Subcutaneous adipose tissue (tissue), 4 donors: ENCODE data around the gene FRS3. TPM values are rescaled to one million over a fixed set of nuclear protein-coding genes. Genes with fewer than 3 reads are reported as not detected.

Source experiments
- CTCF ChIP-seq: fragments of 450-650 bp; IDR thresholded peaks from one replicate; pipeline ENCODE4 v1.5.1; 2016; ENCODE audit warnings: low read depth, mild to moderate bottlenecking, control low read depth, antibody characterized with exemption, moderate library complexity
- total RNA-seq, 4 donors: library from RNA; depleted of rRNA; stranded (reverse); fragments of >200 nt; gene quantifications; one replicate each; pipeline ENCODE4 v1.1.0, GENCODE V29; 2016

The FRS3 gene
- total RNA-seq, 4 donors from 2014 or later, result 2.1 to 6.8 (median 3.6) TPM

DNA sequence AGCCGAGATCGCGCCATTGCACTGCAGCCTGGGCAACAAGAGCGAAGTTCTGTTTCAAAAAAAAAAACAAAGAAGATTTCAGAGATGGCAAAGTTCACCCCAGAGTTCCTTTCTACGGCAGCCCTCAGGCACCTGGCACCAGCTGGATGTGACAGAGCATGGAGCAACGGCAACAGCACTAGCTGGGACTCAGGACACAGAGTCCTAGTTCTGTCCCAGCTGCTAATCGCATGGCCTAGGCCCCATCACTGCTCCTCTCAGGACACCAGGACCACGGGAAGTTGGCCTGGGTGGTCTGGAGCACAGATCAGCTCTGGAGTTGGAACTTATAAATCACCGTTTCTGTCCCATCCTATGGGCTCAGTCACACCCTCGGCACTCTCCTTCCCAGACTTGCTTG, 33.6 kb downstream of the FRS3 start:
- no peak for TF ChIP-seq CTCF

GRCh38 chr6:41744236-41744787, 35.4 kb downstream of the FRS3 start:
- TF ChIP-seq CTCF, result no peak

- no peak for TF ChIP-seq CTCF
These were observed 36.1 kb downstream of the FRS3 start for GRCh38 chr6:41743406-41744235.

- no peak for TF ChIP-seq CTCF
These were observed 37.8 kb downstream of the FRS3 start for GRCh38 chr6:41741625-41742490.

- no peak for TF ChIP-seq CTCF
These were observed 39.1 kb downstream of the FRS3 start for GRCh38 chr6:41740366-41741162.

GRCh38 chr6:41739041-41739440, 40.7 kb downstream of the FRS3 start:
- no peak for TF ChIP-seq CTCF
